ENCODE results near the gene JUN.

DNA sequence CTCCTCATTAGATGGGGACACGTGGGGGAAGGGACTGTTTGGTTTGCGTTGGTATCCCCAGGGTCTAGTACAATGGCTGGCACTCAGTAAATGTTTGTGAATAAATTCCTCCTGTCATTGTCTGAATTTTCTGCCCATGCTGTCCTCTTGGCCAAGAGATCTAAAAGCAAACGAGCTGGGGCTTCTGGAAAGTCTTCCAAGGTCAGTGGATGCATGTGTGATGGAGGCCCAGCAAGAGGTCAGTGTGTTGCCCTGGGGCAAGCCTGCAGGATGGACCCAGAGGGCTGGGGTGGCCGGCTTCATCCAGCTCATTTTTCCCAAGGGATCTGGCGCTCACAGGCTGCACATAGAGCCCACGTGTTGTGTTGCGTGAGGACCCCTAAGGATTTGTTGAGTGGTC is 30.0 kb upstream of the JUN start:
- TF ChIP-seq GATA2 (IDR thresholded peaks at IDR 0.05; ENCODE audit: low read depth, low read length): no peak
- TF ChIP-seq GATA3 (IDR thresholded peaks at IDR 0.05; ENCODE audit: low read depth, low read length): no peak

Data from SH-SY5Y (cell line).